NCI-H345 (cell line): ENCODE results near the gene MDH1.
"Not testable (repeated sequence)": the region's sequence is repeated elsewhere in the genome, so short reads cannot be mapped to it uniquely, and the experiment has no call there.

Experiments
- DNase-seq: peaks from one replicate; lab custom pipeline; 2025; lab: John Stamatoyannopoulos, UW

MDH1 gene

GRCh38 chr2:63589148-63589958 lies 590 bp downstream of the MDH1 start:
- DNase-seq, result peak; percentile 10

GRCh38 chr2:63590626-63591408 lies 2.1 kb downstream of the MDH1 start:
- DNase-seq, result peak; percentile 65

GRCh38 chr2:63591566-63592175 lies 2.9 kb downstream of the MDH1 start:
- DNase-seq, result no peak

GRCh38 chr2:63594660-63595059 lies 5.9 kb downstream of the MDH1 start:
- no peak for DNase-seq

- DNase-seq, result no peak
These were observed 7.7 kb downstream of the MDH1 start for GRCh38 chr2:63596401-63596883.

GRCh38 chr2:63598981-63599380 lies 10.2 kb downstream of the MDH1 start:
- DNase-seq, result no peak

- no peak for DNase-seq
These were observed 12.2 kb downstream of the MDH1 start for GRCh38 chr2:63600881-63601460.

GRCh38 chr2:63604666-63605065 lies 15.9 kb downstream of the MDH1 start:
- DNase-seq, result no peak

- not testable (repeated sequence) for DNase-seq
These were observed 20.1 kb downstream of the MDH1 start for GRCh38 chr2:63608865-63609264.

GRCh38 chr2:63610525-63610924 lies 21.8 kb downstream of the MDH1 start:
- no peak for DNase-seq

- DNase-seq, result no peak
These were observed 24.7 kb downstream of the MDH1 start for GRCh38 chr2:63613391-63613901.

- no peak for DNase-seq
These were observed 25.7 kb downstream of the MDH1 start for GRCh38 chr2:63614448-63614968.

- DNase-seq, result no peak
These were observed 26.5 kb downstream of the MDH1 start for GRCh38 chr2:63614983-63615945.

- no peak for DNase-seq
These were observed 28.6 kb downstream of the MDH1 start for GRCh38 chr2:63617366-63617765.

GRCh38 chr2:63619328-63619727 lies 30.6 kb downstream of the MDH1 start:
- DNase-seq, result no peak

- no peak for DNase-seq
These were observed 34.0 kb downstream of the MDH1 start for GRCh38 chr2:63622751-63623150.

GRCh38 chr2:63623763-63624162 lies 35.0 kb downstream of the MDH1 start:
- not testable (repeated sequence) for DNase-seq

- DNase-seq, result no peak
These were observed 39.1 kb downstream of the MDH1 start for GRCh38 chr2:63627866-63628265.

- DNase-seq, result no peak
These were observed 39.7 kb downstream of the MDH1 start for GRCh38 chr2:63628403-63628942.

GRCh38 chr2:63631501-63631900 lies 42.7 kb downstream of the MDH1 start:
- DNase-seq, result no peak
